ENCODE measurements around the gene SF3B2.

DNA sequence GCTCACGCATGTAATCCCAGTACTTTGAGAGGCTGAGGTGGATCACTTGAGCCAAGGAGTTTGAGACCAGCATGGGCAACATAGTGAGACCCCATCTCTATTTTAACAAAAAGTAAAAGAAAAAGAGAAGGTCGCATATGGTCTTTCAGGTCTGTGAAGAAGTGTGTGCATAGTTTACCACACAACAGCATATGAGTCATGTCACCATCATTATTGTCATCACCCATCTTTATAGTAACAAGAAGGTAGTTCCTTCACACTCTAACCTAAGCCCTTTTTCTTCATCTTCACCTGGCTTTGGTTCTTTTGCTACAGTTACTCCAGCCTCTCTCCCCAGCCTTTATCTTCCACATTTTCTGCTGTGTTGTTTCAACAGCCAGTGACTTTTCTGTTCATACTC is 57.1 kb downstream of the SF3B2 start:
- TF ChIP-seq POLR2A (IDR thresholded peaks at IDR 0.05; ENCODE audit: low read length) (no peak), GATA1 (IDR thresholded peaks at IDR 0.05; ENCODE audit: low read depth, low read length) (no peak)
